Cardiac muscle cell (in vitro differentiated cells and primary cell): ENCODE data around the gene PPP1R36. TPM values are rescaled to one million over a fixed set of nuclear protein-coding genes. Genes with fewer than 3 reads are reported as not detected.

Experiments
- DNase-seq, 2 donors: peaks; one replicate each; pipeline versions ENCODE4 v3.0.0 to v3.0.0-alpha.2; 2010 to 2017; ENCODE audit warnings: low read depth in 1 of 2, low spot score in 1 of 2
- H3K27ac ChIP-seq: fragments of 200-600 bp; sonication (generic); 2 replicates; pipeline ENCODE4 v1.5.1; 2016
- H3K27me3 ChIP-seq: fragments of 200-600 bp; sonication (generic); 2 replicates; pipeline ENCODE4 v1.6.0; 2016; ENCODE audit warnings: control low read depth
- H3K36me3 ChIP-seq: fragments of 200-600 bp; sonication (generic); 2 replicates; pipeline ENCODE4 v1.5.1; 2016; ENCODE audit warnings: control low read depth
- H3K4me1 ChIP-seq: fragments of 200-600 bp; sonication (generic); 2 replicates; pipeline ENCODE4 v1.8.1; 2017; ENCODE audit warnings: low read depth, mild to moderate bottlenecking, mixed run types
- H3K4me3 ChIP-seq: fragments of 200-600 bp; sonication (generic); 2 replicates; pipeline ENCODE4 v1.5.1; 2016; ENCODE audit warnings: mild to moderate bottlenecking
- H3K9me3 ChIP-seq: fragments of 200-600 bp; sonication (generic); 2 replicates; pipeline ENCODE4 v1.5.1; 2017; ENCODE audit warnings: low read depth, mild to moderate bottlenecking, control low read depth
- CTCF ChIP-seq: IDR thresholded peaks from 2 replicates; pipeline ENCODE4 v1.5.1; 2012; ENCODE audit warnings: low read depth, mild to moderate bottlenecking, low read length
- polyA plus RNA-seq: library from polyadenylated mRNA; unstranded; fragments of >200 nt; fragmentation: Nextera tagmentation; extraction: Ambion mirVana; gene quantifications from 2 replicates; pipeline ENCODE4 v1.2.1, GENCODE V29; 2016
- total RNA-seq: library from RNA; depleted of rRNA; stranded (reverse); fragments of >200 nt; gene quantifications from 2 replicates; pipeline ENCODE4 v1.2.3, GENCODE V29; 2016

The PPP1R36 gene
- total and polyA plus RNA-seq, 2 experiments from 2014 or later = 0.40 TPM; not detected in 1

GRCh38 chr14:64507376-64508156 lies 42.2 kb upstream of the PPP1R36 start:
- no peaks in the 10 kb centered on the region for H3K9me3 ChIP-seq
- peaks cover 26% of the 10 kb centered on the region for H3K4me1 ChIP-seq
- H3K27ac ChIP-seq = no peak overlapping the region
- no peak overlapping the region for H3K4me3 ChIP-seq
- H3K36me3 ChIP-seq = no peaks in the 10 kb centered on the region
- H3K27me3 ChIP-seq = no peaks in the 10 kb centered on the region
- no peak for TF ChIP-seq CTCF
- peak in 1 of 2 donors; percentile 17 for DNase-seq

- Histone ChIP-seq H3K9me3 (no peaks in the 10 kb centered on the region), H3K4me1 (peaks cover 26% of the 10 kb centered on the region), H3K27me3 (no peaks in the 10 kb centered on the region), H3K36me3 (no peaks in the 10 kb centered on the region), H3K4me3 (no peak overlapping the region), H3K27ac (no peak overlapping the region)
- TF ChIP-seq CTCF = no peak
- no peak for DNase-seq
Observed at GRCh38 chr14:64508215-64508776, 41.5 kb upstream of the PPP1R36 start.

GRCh38 chr14:64509036-64509435 lies 40.7 kb upstream of the PPP1R36 start:
- H3K27me3 ChIP-seq = no peaks in the 10 kb centered on the region
- H3K27ac ChIP-seq = no peak overlapping the region
- TF ChIP-seq CTCF = no peak
- DNase-seq = no peak
- H3K4me1 ChIP-seq = peaks cover 26% of the 10 kb centered on the region
- no peaks in the 10 kb centered on the region for H3K9me3 ChIP-seq
- H3K36me3 ChIP-seq = no peaks in the 10 kb centered on the region
- H3K4me3 ChIP-seq = no peak overlapping the region

GRCh38 chr14:64510825-64511671 lies 38.7 kb upstream of the PPP1R36 start:
- Histone ChIP-seq H3K9me3 (no peaks in the 10 kb centered on the region), H3K27ac (no peak overlapping the region)
- peak; percentile 89 for TF ChIP-seq CTCF

GRCh38 chr14:64513271-64513670 lies 36.5 kb upstream of the PPP1R36 start:
- no peak for DNase-seq
- Histone ChIP-seq H3K27me3 (no peaks in the 10 kb centered on the region), H3K4me3 (no peak overlapping the region), H3K36me3 (no peaks in the 10 kb centered on the region), H3K4me1 (peaks cover 19% of the 10 kb centered on the region), H3K27ac (no peak overlapping the region), H3K9me3 (no peaks in the 10 kb centered on the region)
- TF ChIP-seq CTCF = no peak

More at GRCh38 chr14:64510825-64511671, 38.7 kb upstream of the PPP1R36 start:
- no peak overlapping the region for H3K4me3 ChIP-seq
- H3K27me3 ChIP-seq = no peaks in the 10 kb centered on the region
- H3K36me3 ChIP-seq = no peaks in the 10 kb centered on the region
- H3K4me1 ChIP-seq = peaks cover 31% of the 10 kb centered on the region
- peak; percentile 76 to 81 for DNase-seq
